ENCODE measurements around the gene MICB.

- no peak for TF ChIP-seq CTCF (IDR thresholded peaks at IDR 0.05; ENCODE audit: low read depth, low read length, missing input control)
- TF ChIP-seq, protein P1, sequence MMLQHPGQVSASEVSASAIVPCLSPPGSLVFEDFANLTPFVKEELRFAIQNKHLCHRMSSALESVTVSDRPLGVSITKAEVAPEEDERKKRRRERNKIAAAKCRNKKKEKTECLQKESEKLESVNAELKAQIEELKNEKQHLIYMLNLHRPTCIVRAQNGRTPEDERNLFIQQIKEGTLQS (IDR thresholded peaks at IDR 0.05), result no peak
- no peak for TF ChIP-seq EGR1 (IDR thresholded peaks at IDR 0.05; ENCODE audit: low read depth in 2 of 2)
Measured at GRCh38 chr6:31533455-31533841, 35.5 kb downstream of the MICB start.
